ENCODE measurements around the gene SLC25A47.

GRCh38 chr14:100281286-100282082, 41.7 kb upstream of the SLC25A47 start:
- TF ChIP-seq ZNF274 (IDR thresholded peaks at IDR 0.05; ENCODE audit: low read depth, low read length) (no peak), YY1 (IDR thresholded peaks at IDR 0.05; ENCODE audit: insufficient read depth, insufficient read length) (no peak), SUZ12 (IDR thresholded peaks at IDR 0.05; ENCODE audit: extremely low read depth, insufficient read depth, insufficient read length) (no peak)

All from NT2/D1 (cell line).